Keratinocyte (primary cell): ENCODE data around the gene CIART. TPM values are rescaled to one million over a fixed set of nuclear protein-coding genes. Genes with fewer than 3 reads are reported as not detected.

Source experiments
- DNase-seq: peaks from one replicate; pipeline ENCODE4 v3.0.0-alpha.2; 2011; ENCODE audit warnings: low read depth, missing footprints, low spot score
- FAIRE-seq: peaks from 2 replicates; lab custom pipeline; 2011; peaks lifted over from hg19 to GRCh38; lab: Jason Lieb, UNC
- H2AFZ ChIP-seq: 2 replicates; pipeline ENCODE4 v1.6.0; 2012; ENCODE audit warnings: low read length, control low read depth, inconsistent platforms; ENCODE audit not compliant: control insufficient read depth
- H3K27ac ChIP-seq: 2 replicates; pipeline ENCODE4 v1.5.1; 2011; ENCODE audit warnings: low read length; ENCODE audit not compliant: control insufficient read depth, insufficient read depth
- H3K27me3 ChIP-seq: 3 replicates; pipeline ENCODE4 v1.6.0; 2011; ENCODE audit warnings: low read length; ENCODE audit not compliant: control insufficient read depth, insufficient read depth; ENCODE audit errors: extremely low read depth
- H3K36me3 ChIP-seq, 2 experiments: 2 replicates in 1 of 2; 3 replicates in 1 of 2; pipeline ENCODE4 v1.5.1; 2011; ENCODE audit warnings: low read length in 2 of 2, mild to moderate bottlenecking in 1 of 2; ENCODE audit not compliant: control insufficient read depth in 2 of 2, insufficient read depth in 2 of 2; ENCODE audit errors: extremely low read depth in 1 of 2
- H3K4me1 ChIP-seq: 3 replicates; pipeline ENCODE4 v1.5.1; 2011; ENCODE audit warnings: low read length; ENCODE audit not compliant: control insufficient read depth, insufficient read depth; ENCODE audit errors: extremely low read depth
- H3K4me2 ChIP-seq: 3 replicates; pipeline ENCODE4 v1.6.0; 2011; ENCODE audit warnings: low read depth, low read length; ENCODE audit not compliant: control insufficient read depth, insufficient read depth; ENCODE audit errors: extremely low read depth
- H3K4me3 ChIP-seq, 3 experiments: fragments of 200-600 bp in 1 of 3; sonication (generic) in 1 of 3; 2 replicates in 2 of 3; 3 replicates in 1 of 3; pipeline ENCODE4 v1.5.1; 2011 to 2016; ENCODE audit warnings: low read length in 3 of 3, mild to moderate bottlenecking in 3 of 3, control low read depth in 2 of 3, inconsistent platforms in 1 of 3, low read depth in 1 of 3, mixed read lengths in 1 of 3, mixed run types in 1 of 3, moderate library complexity in 1 of 3; ENCODE audit not compliant: control insufficient read depth in 2 of 3, insufficient read depth in 2 of 3; ENCODE audit errors: extremely low read depth in 1 of 3
- H3K79me2 ChIP-seq: 2 replicates; pipeline ENCODE4 v1.6.0; 2012; ENCODE audit warnings: low read length; ENCODE audit not compliant: control insufficient read depth, insufficient read depth
- H3K9ac ChIP-seq: 3 replicates; pipeline ENCODE4 v1.6.0; 2011; ENCODE audit warnings: low read length; ENCODE audit not compliant: control insufficient read depth, insufficient read depth; ENCODE audit errors: extremely low read depth
- H3K9me1 ChIP-seq: 3 replicates; pipeline ENCODE4 v1.6.0; 2011; ENCODE audit warnings: low read length; ENCODE audit not compliant: control insufficient read depth, insufficient read depth; ENCODE audit errors: extremely low read depth
- H3K9me3 ChIP-seq: 2 replicates; pipeline ENCODE4 v1.5.1; 2012; ENCODE audit warnings: low read depth, low read length; ENCODE audit not compliant: control insufficient read depth
- H4K20me1 ChIP-seq: 3 replicates; pipeline ENCODE4 v1.6.0; 2011; ENCODE audit warnings: low read length; ENCODE audit not compliant: control insufficient read depth, insufficient read depth; ENCODE audit errors: extremely low read depth
- EZH2 ChIP-seq: IDR thresholded peaks from one replicate; pipeline ENCODE4 v1.6.1; 2012; ENCODE audit warnings: inconsistent platforms, mild to moderate bottlenecking, low read length, moderate library complexity
- dilution Hi-C: fragments of 300-500 bp; cut with MboI; formaldehyde crosslinking; loops from one replicate; pipeline ENCODE4 v1.7.0; 2020; ENCODE audit warnings: low sequenced_read_pairs; ENCODE audit not compliant: extremely low pct_ligation_motif_present
- polyA plus RNA-seq, 5 experiments: library from polyadenylated mRNA; depleted of rRNA in 3 of 5; stranded (reverse) in 3 of 5; stranded (forward) in 1 of 5; unstranded in 1 of 5; fragments of >200 nt; gene quantifications; 1 replicate in 1 of 5; 2 replicates in 3 of 5; 3 replicates in 1 of 5; pipeline versions ENCODE4 v1.2.1 to v1.2.3, GENCODE V29; 2011 to 2012; ENCODE audit warnings: missing spikeins in 2 of 5, low read depth in 1 of 5, low replicate concordance in 1 of 5
- TF ChIP-seq, protein P1 (sequence below), 3 experiments: IDR thresholded peaks in 1 of 3; conservative IDR thresholded peaks in 1 of 3; optimal IDR thresholded peaks in 1 of 3; 2 replicates in 2 of 3; 3 replicates in 1 of 3; pipeline versions ENCODE3 to v1.5.1; 2011; ENCODE audit warnings: low read length in 3 of 3, mild to moderate bottlenecking in 3 of 3, moderate library complexity in 2 of 3, control low read depth in 1 of 3, inconsistent platforms in 1 of 3; ENCODE audit not compliant: insufficient read depth in 2 of 3; ENCODE audit errors: extremely low read depth in 1 of 3

CIART gene
- polyA plus RNA-seq, 1 donor (not counting 4 experiments of a cell fraction or from before 2014, with no cell fraction given) = 15.0 TPM

GRCh38 chr1:150273311-150273710, 9.0 kb upstream of the CIART start:
- H3K36me3 ChIP-seq = peaks cover 0 to 5% of the 10 kb centered on the region in 2 experiments

DNA sequence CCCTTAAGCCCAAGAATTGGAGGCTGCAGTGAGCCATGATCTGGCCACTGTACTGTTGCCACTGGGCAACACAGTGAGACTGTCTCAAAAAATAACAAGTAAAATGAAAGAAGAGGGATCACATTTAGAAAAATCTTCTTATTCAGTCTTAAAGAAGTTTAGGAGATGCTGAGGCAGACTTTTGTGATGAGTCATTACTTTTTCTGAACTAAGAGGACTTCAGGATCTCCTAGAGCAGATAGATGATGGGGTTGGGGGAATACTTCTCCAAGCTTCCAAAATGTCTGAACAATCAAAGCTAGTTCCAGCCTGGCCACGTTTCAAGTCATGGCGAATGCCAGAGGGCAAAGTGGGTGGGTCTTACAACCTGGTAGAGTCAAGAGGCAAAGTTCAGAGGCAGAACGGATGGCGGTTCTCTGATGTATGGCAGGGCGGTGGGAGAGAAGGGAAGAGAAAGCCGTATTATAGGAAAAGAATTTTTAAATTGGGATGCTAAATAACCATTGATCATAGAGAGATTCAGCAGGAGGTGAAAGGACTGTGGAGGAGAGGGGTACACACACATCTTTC, 2.1 kb upstream of the CIART start:
- DNase-seq (no peak), FAIRE-seq (no peak)
- dilution Hi-C loops = no loop called here
- Histone ChIP-seq H3K4me1 (peaks cover 18% of the 10 kb centered on the region), H3K9me1 (no peaks in the 10 kb centered on the region), H3K4me2 (no peak overlapping the region), H2AFZ (no peak overlapping the region), H3K27me3 (no peaks in the 10 kb centered on the region), H3K36me3 (peaks cover 0 to 6% of the 10 kb centered on the region in 2 experiments), H3K9me3 (no peaks in the 10 kb centered on the region), H3K79me2 (no peaks in the 10 kb centered on the region), H3K9ac (no peak overlapping the region), H4K20me1 (no peaks in the 10 kb centered on the region), H3K27ac (no peak overlapping the region), H3K4me3 (no peak overlapping the region)
- TF ChIP-seq, protein P1, sequence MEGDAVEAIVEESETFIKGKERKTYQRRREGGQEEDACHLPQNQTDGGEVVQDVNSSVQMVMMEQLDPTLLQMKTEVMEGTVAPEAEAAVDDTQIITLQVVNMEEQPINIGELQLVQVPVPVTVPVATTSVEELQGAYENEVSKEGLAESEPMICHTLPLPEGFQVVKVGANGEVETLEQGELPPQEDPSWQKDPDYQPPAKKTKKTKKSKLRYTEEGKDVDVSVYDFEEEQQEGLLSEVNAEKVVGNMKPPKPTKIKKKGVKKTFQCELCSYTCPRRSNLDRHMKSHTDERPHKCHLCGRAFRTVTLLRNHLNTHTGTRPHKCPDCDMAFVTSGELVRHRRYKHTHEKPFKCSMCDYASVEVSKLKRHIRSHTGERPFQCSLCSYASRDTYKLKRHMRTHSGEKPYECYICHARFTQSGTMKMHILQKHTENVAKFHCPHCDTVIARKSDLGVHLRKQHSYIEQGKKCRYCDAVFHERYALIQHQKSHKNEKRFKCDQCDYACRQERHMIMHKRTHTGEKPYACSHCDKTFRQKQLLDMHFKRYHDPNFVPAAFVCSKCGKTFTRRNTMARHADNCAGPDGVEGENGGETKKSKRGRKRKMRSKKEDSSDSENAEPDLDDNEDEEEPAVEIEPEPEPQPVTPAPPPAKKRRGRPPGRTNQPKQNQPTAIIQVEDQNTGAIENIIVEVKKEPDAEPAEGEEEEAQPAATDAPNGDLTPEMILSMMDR (optimal IDR thresholded peaks at IDR 0.05 in 1 of 3, IDR thresholded peaks at IDR 0.05 in 1 of 3, conservative IDR thresholded peaks at IDR 0.05 in 1 of 3; ENCODE audit: extremely low read depth in 1 of 3, insufficient read depth in 2 of 3, low read length in 3 of 3) = no peak
- TF ChIP-seq EZH2 = no peak

More at GRCh38 chr1:150273311-150273710, 9.0 kb upstream of the CIART start:
- Histone ChIP-seq H3K4me2 (no peak overlapping the region), H3K27ac (no peak overlapping the region), H4K20me1 (no peaks in the 10 kb centered on the region), H3K4me1 (no peaks in the 10 kb centered on the region), H3K4me3 (no peak overlapping the region), H2AFZ (no peak overlapping the region), H3K9me3 (no peaks in the 10 kb centered on the region), H3K79me2 (peaks cover 4% of the 10 kb centered on the region), H3K9me1 (no peaks in the 10 kb centered on the region), H3K9ac (no peak overlapping the region), H3K27me3 (no peaks in the 10 kb centered on the region)
- dilution Hi-C loops = no loop called here
- FAIRE-seq = no peak
- no peak for DNase-seq
- TF ChIP-seq, protein P1 (optimal IDR thresholded peaks at IDR 0.05 in 1 of 3, IDR thresholded peaks at IDR 0.05 in 1 of 3, conservative IDR thresholded peaks at IDR 0.05 in 1 of 3; ENCODE audit: extremely low read depth in 1 of 3, insufficient read depth in 2 of 3, low read length in 3 of 3) = no peak
- TF ChIP-seq EZH2 = no peak
